ENCODE data around the gene KCNAB1.

DNA sequence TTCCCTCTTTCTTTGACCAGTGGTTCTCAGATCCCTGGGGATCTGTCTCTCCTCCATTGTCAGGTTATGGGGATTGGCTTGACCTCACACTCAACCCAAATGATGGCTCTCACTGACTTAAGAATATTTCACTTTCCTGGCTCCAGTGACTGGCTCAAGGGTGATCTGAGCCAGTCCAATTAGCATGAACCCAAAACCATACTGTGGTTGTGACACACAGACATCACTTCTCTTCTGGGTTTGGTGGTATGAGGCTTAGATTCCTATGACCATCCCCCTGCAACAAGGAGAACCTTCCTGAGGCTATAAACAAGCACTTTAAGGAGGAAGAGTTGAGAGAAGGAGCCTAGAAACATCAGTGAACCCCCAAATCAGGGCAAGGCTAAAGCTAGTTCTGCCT, 85.8 kb downstream of the KCNAB1 start:
- TF ChIP-seq, protein P1, sequence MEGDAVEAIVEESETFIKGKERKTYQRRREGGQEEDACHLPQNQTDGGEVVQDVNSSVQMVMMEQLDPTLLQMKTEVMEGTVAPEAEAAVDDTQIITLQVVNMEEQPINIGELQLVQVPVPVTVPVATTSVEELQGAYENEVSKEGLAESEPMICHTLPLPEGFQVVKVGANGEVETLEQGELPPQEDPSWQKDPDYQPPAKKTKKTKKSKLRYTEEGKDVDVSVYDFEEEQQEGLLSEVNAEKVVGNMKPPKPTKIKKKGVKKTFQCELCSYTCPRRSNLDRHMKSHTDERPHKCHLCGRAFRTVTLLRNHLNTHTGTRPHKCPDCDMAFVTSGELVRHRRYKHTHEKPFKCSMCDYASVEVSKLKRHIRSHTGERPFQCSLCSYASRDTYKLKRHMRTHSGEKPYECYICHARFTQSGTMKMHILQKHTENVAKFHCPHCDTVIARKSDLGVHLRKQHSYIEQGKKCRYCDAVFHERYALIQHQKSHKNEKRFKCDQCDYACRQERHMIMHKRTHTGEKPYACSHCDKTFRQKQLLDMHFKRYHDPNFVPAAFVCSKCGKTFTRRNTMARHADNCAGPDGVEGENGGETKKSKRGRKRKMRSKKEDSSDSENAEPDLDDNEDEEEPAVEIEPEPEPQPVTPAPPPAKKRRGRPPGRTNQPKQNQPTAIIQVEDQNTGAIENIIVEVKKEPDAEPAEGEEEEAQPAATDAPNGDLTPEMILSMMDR (IDR thresholded peaks at IDR 0.05; ENCODE audit: poor library complexity), result no peak
- TF ChIP-seq EZH2 (IDR thresholded peaks at IDR 0.05; ENCODE audit: borderline replicate concordance) (no peak), EZH2phosphoT487 (IDR thresholded peaks at IDR 0.05; ENCODE audit: low read depth, severe bottlenecking, unreplicated experiment) (no peak)

Data from hepatocyte (in vitro differentiated cells).